Measurements from ENCODE around the gene TMEM97. TPM values are rescaled to one million over a fixed set of nuclear protein-coding genes. Genes with fewer than 3 reads are reported as not detected.
A peak's percentile ranks its signal among the peaks of the same experiment; 100 is the strongest.

The TMEM97 gene
- total RNA-seq, 2 donors from 2014 or later = 11.8 to 127 TPM

- no peak overlapping the region for H3K4me3 ChIP-seq
- TF ChIP-seq POLR2AphosphoS5 (IDR thresholded peaks at IDR 0.05) (no peak), CTCF (IDR thresholded peaks at IDR 0.05) (no peak), POLR2A (IDR thresholded peaks at IDR 0.05) (no peak)
- H3K27me3 ChIP-seq (replicated peaks; ENCODE audit: insufficient read depth) = no peaks in the 10 kb centered on the region
- H3K36me3 ChIP-seq = peaks cover 6 to 26% of the 10 kb centered on the region in 2 donors
- 92% methylated on average over 7 of the region's 7 CpGs for WGBS
- intact Hi-C loops (cut with DNase I) = loop anchor here (10.0 kb wide), 1 partner anchor 455 kb away; the partner anchor contains the start of gene LYRM9
- H3K27ac ChIP-seq = no peak overlapping the region
- no peaks in the 10 kb centered on the region for H3K4me1 ChIP-seq (replicated peaks)
- no peak for DNase-seq (ENCODE audit: low spot score)
- no peaks in the 10 kb centered on the region for H3K9me3 ChIP-seq
Measured at GRCh38 chr17:28350271-28350670, 31.3 kb downstream of the TMEM97 start.

GRCh38 chr17:28357061-28357900, 38.3 kb downstream of the TMEM97 start, which contains the start of gene POLDIP2:
Gene POLDIP2 (minus strand): TSS chr17:28357527. CDS start chr17:28357448, 79 bp downstream.
- intact Hi-C loops (cut with DNase I) = loop anchor here (1.0 to 10.0 kb wide), 2 partner anchors 21 to 462 kb away; partner anchors contain the start of gene LYRM9

GRCh38 chr17:28357901-28358197, 38.8 kb downstream of the TMEM97 start:
- intact Hi-C loops (cut with DNase I) = loop anchor here (1.0 to 10.0 kb wide), 2 partner anchors 22 to 463 kb away; partner anchors contain the start of gene LYRM9
- Histone ChIP-seq H3K4me3 (peak overlapping the region; percentile 90 to 100), H3K36me3 (peaks cover 9 to 15% of the 10 kb centered on the region in 2 donors), H3K4me1 (replicated peaks) (peaks cover 5% of the 10 kb centered on the region), H3K27me3 (replicated peaks; ENCODE audit: insufficient read depth) (no peaks in the 10 kb centered on the region), H3K27ac (peak overlapping the region; percentile 82), H3K9me3 (no peaks in the 10 kb centered on the region)
- no peak for DNase-seq (ENCODE audit: low spot score)
- 2% methylated on average over 4 of the region's 4 CpGs for WGBS
- TF ChIP-seq POLR2A (IDR thresholded peaks at IDR 0.05) (no peak), POLR2AphosphoS5 (IDR thresholded peaks at IDR 0.05) (no peak), CTCF (IDR thresholded peaks at IDR 0.05) (no peak)

More at GRCh38 chr17:28357061-28357900, 38.3 kb downstream of the TMEM97 start, which contains the start of gene POLDIP2:
- TF ChIP-seq POLR2AphosphoS5 (IDR thresholded peaks at IDR 0.05) (peak; percentile 100), CTCF (IDR thresholded peaks at IDR 0.05) (peak in 3 of 4 experiments; percentile 11 to 48 (median 42)), POLR2A (IDR thresholded peaks at IDR 0.05) (peak; percentile 76)
- WGBS = under 1% methylated on average over 41 of the region's 80 CpGs
- peaks cover 9 to 19% of the 10 kb centered on the region in 2 donors for H3K36me3 ChIP-seq
- peak within 1 kb of the TSS; percentile 90 to 100 for H3K4me3 ChIP-seq
- H3K9me3 ChIP-seq = no peaks in the 10 kb centered on the region
- DNase-seq (ENCODE audit: low spot score) = peak; percentile 93
- peak within 1 kb of the TSS; percentile 82 for H3K27ac ChIP-seq
- H3K4me1 ChIP-seq (replicated peaks) = peaks cover 5% of the 10 kb centered on the region
- H3K27me3 ChIP-seq (replicated peaks; ENCODE audit: insufficient read depth) = no peaks in the 10 kb centered on the region

- intact Hi-C loops (cut with DNase I) = no loop called here
- Histone ChIP-seq H3K4me3 (no peak overlapping the region), H3K9me3 (no peaks in the 10 kb centered on the region), H3K36me3 (peaks cover 3 to 9% of the 10 kb centered on the region in 2 donors), H3K27ac (no peak overlapping the region), H3K4me1 (replicated peaks) (peaks cover 4% of the 10 kb centered on the region), H3K27me3 (replicated peaks; ENCODE audit: insufficient read depth) (no peaks in the 10 kb centered on the region)
- no peak for DNase-seq (ENCODE audit: low spot score)
- 87% methylated on average over 5 of the region's 5 CpGs for WGBS
- TF ChIP-seq POLR2AphosphoS5 (IDR thresholded peaks at IDR 0.05) (no peak), CTCF (IDR thresholded peaks at IDR 0.05) (no peak), POLR2A (IDR thresholded peaks at IDR 0.05) (no peak)
Measured at GRCh38 chr17:28363186-28363585, 44.2 kb downstream of the TMEM97 start.

Measured in prostate gland (tissue), 2 donors.